ENCODE results near the gene MARCHF10. TPM values are rescaled to one million over a fixed set of nuclear protein-coding genes. Genes with fewer than 3 reads are reported as not detected.
A peak's percentile ranks its signal among the peaks of the same experiment; 100 is the strongest.

Gene MARCHF10
- total and polyA plus RNA-seq, 2 of the 4 experiments (the other 2 are of a cell fraction): 0.18 to 0.74 TPM

DNA sequence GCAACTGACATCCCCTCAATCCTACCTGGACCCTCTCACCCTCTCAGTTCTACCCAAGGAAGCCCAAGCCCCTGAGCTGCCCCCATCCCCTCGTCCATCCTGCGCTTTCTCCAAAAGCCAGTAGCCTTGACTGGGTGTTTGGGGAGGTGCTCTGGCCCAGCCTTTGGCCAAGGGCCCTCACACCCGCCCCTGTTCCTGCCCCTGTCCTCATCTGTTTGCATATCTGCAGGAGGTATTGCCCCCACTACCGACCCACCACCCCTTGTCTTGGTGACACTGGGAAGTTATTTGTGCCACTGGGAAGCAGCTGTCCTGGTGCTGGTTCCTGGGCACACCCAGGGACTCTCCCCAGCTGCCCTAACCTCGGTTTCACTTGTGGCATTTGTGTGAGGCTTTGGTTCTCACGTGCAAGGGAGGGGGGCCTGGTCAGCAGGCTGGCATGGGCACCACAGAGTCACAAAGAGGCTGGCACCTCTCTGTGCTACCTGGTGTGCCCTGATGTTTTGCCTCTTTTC is 105.3 kb downstream of the MARCHF10 start:
- Histone ChIP-seq H3K27ac (ENCODE audit: insufficient read depth, low read length) (no peak overlapping the region), H4K8ac (ENCODE audit: low read depth in 2 of 2, low read length in 2 of 2) (peak overlapping the region; percentile 74 to 94; a peak in 3 of 4 replicates), H3K27me3 (ENCODE audit: control insufficient read depth, insufficient read depth, low read length) (no peaks in the 10 kb centered on the region), H2BK15ac (ENCODE audit: low read depth, low read length) (peak overlapping the region; percentile 88; the same call in 2 of the 3 replicates), H3K9ac (ENCODE audit: low read depth, low read length) (no peak overlapping the region), H2AK5ac (ENCODE audit: low read depth, low read length) (peak overlapping the region; percentile 77), H3K4ac (ENCODE audit: low read depth, low read length) (peak overlapping the region; percentile 94), H3K4me1 (ENCODE audit: control insufficient read depth, insufficient read depth, low read length) (peaks cover 24% of the 10 kb centered on the region), H4K91ac (ENCODE audit: insufficient read depth, low read depth, low read length) (peak overlapping the region; percentile 97; the same call in 1 of the 2 replicates), H3K23ac (ENCODE audit: low read depth, low read length) (no peak overlapping the region), H2BK120ac (ENCODE audit: low read depth, low read length) (peak overlapping the region; percentile 98), H3K9me1 (ENCODE audit: insufficient read depth, low read length) (0 out of 2 replicates have a peak, but pooled peaks cover 10% of the 10 kb centered on the region), H2BK20ac (ENCODE audit: low read depth, low read length) (peak overlapping the region; percentile 98), H4K20me1 (ENCODE audit: insufficient read depth, low read length) (no peaks in the 10 kb centered on the region), H2BK5ac (ENCODE audit: low read depth, low read length, poor library complexity, severe bottlenecking) (no peak overlapping the region), H2AFZ (replicated peaks; ENCODE audit: low read length, poor library complexity) (no peak overlapping the region), H3K56ac (ENCODE audit: extremely low read depth, insufficient read depth, low read length) (no peak overlapping the region), H3K4me2 (ENCODE audit: low read depth, low read length) (no peak overlapping the region), H3K79me1 (ENCODE audit: low read depth in 1 of 2, low read length in 2 of 2) (peaks cover 11 to 34% of the 10 kb centered on the region in 2 experiments; a peak in 3 of 4 replicates), H2AK9ac (replicated peaks; ENCODE audit: low read depth, low read length, poor library complexity) (peak overlapping the region; percentile 35), H3K4me3 (ENCODE audit: insufficient read depth, low read depth, low read length) (no peak overlapping the region), H3K9me3 (ENCODE audit: control insufficient read depth, insufficient read depth, low read length) (no peaks in the 10 kb centered on the region), H4K5ac (ENCODE audit: low read depth, low read length) (no peak overlapping the region), H3K14ac (replicated peaks; ENCODE audit: low read depth, low read length) (no peak overlapping the region; the same call in 1 of the 2 replicates), H3K18ac (ENCODE audit: low read depth, low read length) (no peak overlapping the region; the same call in 1 of the 2 replicates), H3K36me3 (ENCODE audit: control insufficient read depth, insufficient read depth, low read length) (no peaks in the 10 kb centered on the region)
- dilution Hi-C loops (cut with HindIII; ENCODE audit: low sequenced_read_pairs, unreplicated experiment) (no loop called here), intact Hi-C loops (cut with micrococcal nuclease) (loop anchor here (1.0 kb wide), 2 partner anchors 265 to 379 kb away; no protein-coding TSS in a partner anchor), in situ Hi-C loops (cut with MboI; ENCODE audit: low sequenced_read_pairs) (no loop called here)
- WGBS, 2 experiments (ENCODE audit: extremely low coverage in 2 of 2, insufficient read length in 1 of 2): no CpG with 5 or more reads among the region's 6 CpGs
- POLR2A ChIA-PET (ENCODE audit: unreplicated experiment): no interaction called here
- DNase-seq (no peak), ATAC-seq (ENCODE audit: low read depth) (no peak)
- BruUV-seq (replicated peaks): no TSS peak
- CTCF ChIA-PET: interaction anchor here (1.0 kb wide), 1 partner anchor 265 kb away, joined by 3 read pairs; no protein-coding TSS in a partner anchor
- TF ChIP-seq, protein P1, sequence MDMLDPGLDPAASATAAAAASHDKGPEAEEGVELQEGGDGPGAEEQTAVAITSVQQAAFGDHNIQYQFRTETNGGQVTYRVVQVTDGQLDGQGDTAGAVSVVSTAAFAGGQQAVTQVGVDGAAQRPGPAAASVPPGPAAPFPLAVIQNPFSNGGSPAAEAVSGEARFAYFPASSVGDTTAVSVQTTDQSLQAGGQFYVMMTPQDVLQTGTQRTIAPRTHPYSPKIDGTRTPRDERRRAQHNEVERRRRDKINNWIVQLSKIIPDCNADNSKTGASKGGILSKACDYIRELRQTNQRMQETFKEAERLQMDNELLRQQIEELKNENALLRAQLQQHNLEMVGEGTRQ (IDR thresholded peaks at IDR 0.05; ENCODE audit: low read depth, low read length): no peak
- TF ChIP-seq MXI1 (IDR thresholded peaks at IDR 0.05; ENCODE audit: borderline replicate concordance, low read depth, low read length) (no peak), RAD21 (IDR thresholded peaks at IDR 0.05; ENCODE audit: low read length) (no peak), FOS (IDR thresholded peaks at IDR 0.05; ENCODE audit: low read depth, low read length) (no peak), POLR2A (IDR thresholded peaks at IDR 0.05; ENCODE audit: low read depth, low read length) (no peak), RCOR1 (IDR thresholded peaks at IDR 0.05; ENCODE audit: insufficient replicate concordance, low read length) (no peak), MAZ (IDR thresholded peaks at IDR 0.05; ENCODE audit: borderline replicate concordance, low read depth, low read length) (no peak), CEBPB (IDR thresholded peaks at IDR 0.05; ENCODE audit: low read depth, low read length) (no peak)

Data from IMR-90 (cell line).